H1 (cell line): Measurements from ENCODE around the gene DUXA.

ENCODE experiments used
- CREB1 ChIP-seq: IDR thresholded peaks from 2 replicates; pipeline ENCODE4 v1.6.1; 2012; ENCODE audit warnings: inconsistent platforms
- EZH2 ChIP-seq: fragments of 200-600 bp; sonication (generic); IDR thresholded peaks from 2 replicates; pipeline ENCODE4 v1.7.1; 2012; ENCODE audit warnings: low read depth, mild to moderate bottlenecking, moderate library complexity, low read length, inconsistent platforms; ENCODE audit not compliant: severe bottlenecking
- GABPA ChIP-seq: IDR thresholded peaks from 2 replicates; pipeline ENCODE4 v1.6.1; 2011; ENCODE audit warnings: mild to moderate bottlenecking, low read length, moderate library complexity, borderline replicate concordance; ENCODE audit not compliant: insufficient read depth
- JUND ChIP-seq: IDR thresholded peaks from 2 replicates; pipeline ENCODE4 v1.6.1; 2011; ENCODE audit warnings: mild to moderate bottlenecking, improper control_type of control experiment, low read length
- MAFK ChIP-seq: IDR thresholded peaks from 2 replicates; pipeline ENCODE4 v1.6.1; 2012; ENCODE audit warnings: low read depth, mild to moderate bottlenecking, improper control_type of control experiment, low read length
- POLR2A ChIP-seq, 2 experiments: IDR thresholded peaks; 1 replicate in 1 of 2; 2 replicates in 1 of 2; pipeline ENCODE4 v1.6.1; 2011; ENCODE audit warnings: low read depth in 2 of 2, low read length in 2 of 2, mild to moderate bottlenecking in 2 of 2; ENCODE audit errors: control extremely low read depth in 1 of 2
- RAD21 ChIP-seq, 2 experiments: IDR thresholded peaks in 1 of 2; conservative IDR thresholded peaks in 1 of 2; 2 replicates each; pipeline ENCODE4 v1.6.1; 2011; ENCODE audit warnings: low read depth in 2 of 2, low read length in 2 of 2, improper control_type of control experiment in 1 of 2, inconsistent platforms in 1 of 2, mild to moderate bottlenecking in 1 of 2, moderate library complexity in 1 of 2
- TAF1 ChIP-seq: IDR thresholded peaks from 2 replicates; pipeline ENCODE4 v1.6.1; 2011; ENCODE audit warnings: mild to moderate bottlenecking, low read depth, low read length
- TF ChIP-seq, protein P1 (sequence below), 3 experiments: IDR thresholded peaks; 1 replicate in 2 of 3; 2 replicates in 1 of 3; pipeline versions ENCODE4 v1.5.1 to v1.6.1; 2011; ENCODE audit warnings: low read length in 3 of 3, mild to moderate bottlenecking in 3 of 3, inconsistent platforms in 2 of 3, low read depth in 1 of 3, moderate library complexity in 1 of 3; ENCODE audit not compliant: insufficient read depth in 1 of 3; ENCODE audit errors: control extremely low read depth in 1 of 3

DNA sequence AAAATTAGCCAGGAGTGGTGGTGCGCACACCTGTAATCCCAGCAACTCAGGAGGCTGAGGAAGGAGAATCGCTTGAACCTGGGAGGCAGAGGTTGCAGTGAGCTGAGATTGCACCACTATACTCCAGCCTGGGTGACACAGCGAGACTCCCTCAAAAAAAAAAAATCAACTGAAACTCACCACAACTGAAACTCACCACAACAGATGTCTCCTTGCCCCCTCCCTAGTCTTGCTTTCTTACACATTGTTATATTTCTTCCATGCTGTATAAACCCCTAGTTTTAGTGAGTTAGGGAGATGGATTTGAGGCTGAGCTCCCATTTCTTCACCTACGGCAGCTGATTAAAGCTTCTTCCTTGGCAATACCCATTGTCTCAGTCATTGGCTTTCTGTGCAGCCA lies 25.6 kb downstream of the DUXA start:
- no peak for TF ChIP-seq POLR2A (IDR thresholded peaks at IDR 0.05; ENCODE audit: control extremely low read depth in 1 of 2, low read depth in 2 of 2, low read length in 2 of 2)
- TF ChIP-seq, protein P1, sequence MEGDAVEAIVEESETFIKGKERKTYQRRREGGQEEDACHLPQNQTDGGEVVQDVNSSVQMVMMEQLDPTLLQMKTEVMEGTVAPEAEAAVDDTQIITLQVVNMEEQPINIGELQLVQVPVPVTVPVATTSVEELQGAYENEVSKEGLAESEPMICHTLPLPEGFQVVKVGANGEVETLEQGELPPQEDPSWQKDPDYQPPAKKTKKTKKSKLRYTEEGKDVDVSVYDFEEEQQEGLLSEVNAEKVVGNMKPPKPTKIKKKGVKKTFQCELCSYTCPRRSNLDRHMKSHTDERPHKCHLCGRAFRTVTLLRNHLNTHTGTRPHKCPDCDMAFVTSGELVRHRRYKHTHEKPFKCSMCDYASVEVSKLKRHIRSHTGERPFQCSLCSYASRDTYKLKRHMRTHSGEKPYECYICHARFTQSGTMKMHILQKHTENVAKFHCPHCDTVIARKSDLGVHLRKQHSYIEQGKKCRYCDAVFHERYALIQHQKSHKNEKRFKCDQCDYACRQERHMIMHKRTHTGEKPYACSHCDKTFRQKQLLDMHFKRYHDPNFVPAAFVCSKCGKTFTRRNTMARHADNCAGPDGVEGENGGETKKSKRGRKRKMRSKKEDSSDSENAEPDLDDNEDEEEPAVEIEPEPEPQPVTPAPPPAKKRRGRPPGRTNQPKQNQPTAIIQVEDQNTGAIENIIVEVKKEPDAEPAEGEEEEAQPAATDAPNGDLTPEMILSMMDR (IDR thresholded peaks at IDR 0.05; ENCODE audit: control extremely low read depth in 1 of 3, insufficient read depth in 1 of 3, low read depth in 1 of 3, low read length in 3 of 3): no peak
- no peak for TF ChIP-seq GABPA
- TF ChIP-seq JUND: no peak
- TF ChIP-seq EZH2: no peak
- TF ChIP-seq RAD21 (IDR thresholded peaks at IDR 0.05 in 1 of 2, conservative IDR thresholded peaks at IDR 0.05 in 1 of 2; ENCODE audit: low read depth in 2 of 2, low read length in 2 of 2): no peak
- no peak for TF ChIP-seq TAF1
- no peak for TF ChIP-seq CREB1
- TF ChIP-seq MAFK: no peak
